ENCODE data around the gene GREB1L.

Gene GREB1L

GRCh38 chr18:21433436-21433835 is 191.4 kb downstream of the GREB1L start:
- Histone ChIP-seq H3K4me3 (ENCODE audit: low read length) (no peak overlapping the region), H3K27me3 (ENCODE audit: low read depth, low read length) (peaks cover 11% of the 10 kb centered on the region), H3K79me2 (ENCODE audit: low read length) (no peaks in the 10 kb centered on the region), H3K27ac (ENCODE audit: low read length) (no peak overlapping the region), H3K9ac (ENCODE audit: low read length) (no peak overlapping the region), H2AFZ (ENCODE audit: low read depth, low read length) (no peak overlapping the region), H3K9me3 (ENCODE audit: insufficient read depth, low read length) (no peaks in the 10 kb centered on the region), H4K20me1 (ENCODE audit: insufficient read depth, low read length) (no peaks in the 10 kb centered on the region), H3K4me1 (ENCODE audit: low read length) (no peaks in the 10 kb centered on the region), H3K36me3 (replicated peaks; ENCODE audit: low read depth, low read length) (no peaks in the 10 kb centered on the region), H3K4me2 (ENCODE audit: low read length) (no peak overlapping the region)
- TF ChIP-seq EZH2phosphoT487 (IDR thresholded peaks at IDR 0.05; ENCODE audit: low read depth) (no peak), CTCF (IDR thresholded peaks at IDR 0.05; ENCODE audit: low read depth, low read length) (no peak)

GRCh38 chr18:21439431-21439846 is 197.4 kb downstream of the GREB1L start:
- Histone ChIP-seq H3K4me1 (ENCODE audit: low read length) (peaks cover 6% of the 10 kb centered on the region; the same call in 1 of the 2 replicates), H3K4me2 (ENCODE audit: low read length) (no peak overlapping the region), H2AFZ (ENCODE audit: low read depth, low read length) (no peak overlapping the region), H3K79me2 (ENCODE audit: low read length) (no peaks in the 10 kb centered on the region), H4K20me1 (ENCODE audit: insufficient read depth, low read length) (no peaks in the 10 kb centered on the region), H3K27me3 (ENCODE audit: low read depth, low read length) (peaks cover 23% of the 10 kb centered on the region), H3K9ac (ENCODE audit: low read length) (no peak overlapping the region), H3K27ac (ENCODE audit: low read length) (no peak overlapping the region), H3K36me3 (replicated peaks; ENCODE audit: low read depth, low read length) (no peaks in the 10 kb centered on the region), H3K4me3 (ENCODE audit: low read length) (no peak overlapping the region), H3K9me3 (ENCODE audit: insufficient read depth, low read length) (no peaks in the 10 kb centered on the region)
- TF ChIP-seq EZH2phosphoT487 (IDR thresholded peaks at IDR 0.05; ENCODE audit: low read depth) (no peak), CTCF (IDR thresholded peaks at IDR 0.05; ENCODE audit: low read depth, low read length) (no peak)

GRCh38 chr18:21441670-21442069 is 199.6 kb downstream of the GREB1L start:
- Histone ChIP-seq H3K27ac (ENCODE audit: low read length) (no peak overlapping the region), H4K20me1 (ENCODE audit: insufficient read depth, low read length) (no peaks in the 10 kb centered on the region), H3K27me3 (ENCODE audit: low read depth, low read length) (peaks cover 18% of the 10 kb centered on the region), H2AFZ (ENCODE audit: low read depth, low read length) (no peak overlapping the region), H3K9ac (ENCODE audit: low read length) (no peak overlapping the region), H3K4me1 (ENCODE audit: low read length) (peaks cover 6% of the 10 kb centered on the region; the same call in 1 of the 2 replicates), H3K36me3 (replicated peaks; ENCODE audit: low read depth, low read length) (no peaks in the 10 kb centered on the region), H3K4me2 (ENCODE audit: low read length) (no peak overlapping the region), H3K9me3 (ENCODE audit: insufficient read depth, low read length) (no peaks in the 10 kb centered on the region), H3K4me3 (ENCODE audit: low read length) (no peak overlapping the region), H3K79me2 (ENCODE audit: low read length) (no peaks in the 10 kb centered on the region)
- TF ChIP-seq CTCF (IDR thresholded peaks at IDR 0.05; ENCODE audit: low read depth, low read length) (no peak), EZH2phosphoT487 (IDR thresholded peaks at IDR 0.05; ENCODE audit: low read depth) (no peak)

GRCh38 chr18:21443776-21444464 is 201.9 kb downstream of the GREB1L start:
- H2AFZ ChIP-seq (ENCODE audit: low read depth, low read length), result no peak overlapping the region
- H3K4me1 ChIP-seq (ENCODE audit: low read length), result peaks cover 13% of the 10 kb centered on the region

More at GRCh38 chr18:21443776-21444464, 201.9 kb downstream of the GREB1L start:
- TF ChIP-seq CTCF (IDR thresholded peaks at IDR 0.05; ENCODE audit: low read depth, low read length), result no peak
- no peak for TF ChIP-seq EZH2phosphoT487 (IDR thresholded peaks at IDR 0.05; ENCODE audit: low read depth)
- Histone ChIP-seq H3K36me3 (replicated peaks; ENCODE audit: low read depth, low read length) (no peaks in the 10 kb centered on the region), H3K27me3 (ENCODE audit: low read depth, low read length) (peaks cover 12% of the 10 kb centered on the region; the same call in 1 of the 2 replicates), H3K27ac (ENCODE audit: low read length) (no peak overlapping the region), H3K4me3 (ENCODE audit: low read length) (no peak overlapping the region), H3K9me3 (ENCODE audit: insufficient read depth, low read length) (no peaks in the 10 kb centered on the region), H3K79me2 (ENCODE audit: low read length) (no peaks in the 10 kb centered on the region), H4K20me1 (ENCODE audit: insufficient read depth, low read length) (no peaks in the 10 kb centered on the region), H3K9ac (ENCODE audit: low read length) (no peak overlapping the region), H3K4me2 (ENCODE audit: low read length) (no peak overlapping the region)

All from OCI-LY3 (cell line).